GM12878 (cell line): ENCODE results near the gene HSPBP1.

Experiments used
- EZH2 ChIP-seq: IDR thresholded peaks from 2 replicates; pipeline ENCODE4 v1.6.1; 2012; ENCODE audit warnings: low read depth, mild to moderate bottlenecking, control low read depth, inconsistent platforms, low read length, borderline replicate concordance; ENCODE audit not compliant: control insufficient read depth
- POLR2A ChIP-seq: IDR thresholded peaks from 2 replicates; pipeline ENCODE4 v1.6.1; 2011; ENCODE audit warnings: low read depth, mild to moderate bottlenecking, low read length
- TF ChIP-seq, protein P1 (sequence below), 3 experiments: IDR thresholded peaks in 2 of 3; conservative IDR thresholded peaks in 1 of 3; 2 replicates each; pipeline ENCODE4 v1.5.1; 2011; ENCODE audit warnings: low read depth in 3 of 3, low read length in 3 of 3, mild to moderate bottlenecking in 3 of 3, control low read depth in 2 of 3, moderate library complexity in 2 of 3, inconsistent platforms in 1 of 3, mixed read lengths in 1 of 3; ENCODE audit not compliant: control insufficient read depth in 2 of 3, insufficient read depth in 1 of 3; ENCODE audit errors: extremely low read depth in 1 of 3

DNA sequence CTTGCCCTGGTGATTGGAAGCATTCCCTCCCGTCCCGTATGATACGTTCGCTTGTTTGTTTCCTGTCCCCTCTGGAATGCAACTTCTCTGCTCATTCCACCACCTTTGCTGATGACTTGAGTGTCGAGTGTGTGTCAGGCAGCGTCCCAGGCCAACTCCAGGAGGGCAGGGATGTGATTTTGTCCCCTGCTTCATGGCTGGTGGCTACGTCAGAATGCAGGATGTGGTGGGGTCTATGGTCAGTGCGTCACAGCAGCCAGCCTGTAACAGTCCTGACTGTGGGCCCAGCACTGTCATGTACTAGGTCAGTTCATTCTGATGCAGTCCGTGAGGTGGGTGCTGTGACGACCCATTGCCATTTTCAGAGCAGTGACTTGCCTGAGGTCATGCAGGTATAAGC, 20.1 kb upstream of the HSPBP1 start:
- TF ChIP-seq, protein P1, sequence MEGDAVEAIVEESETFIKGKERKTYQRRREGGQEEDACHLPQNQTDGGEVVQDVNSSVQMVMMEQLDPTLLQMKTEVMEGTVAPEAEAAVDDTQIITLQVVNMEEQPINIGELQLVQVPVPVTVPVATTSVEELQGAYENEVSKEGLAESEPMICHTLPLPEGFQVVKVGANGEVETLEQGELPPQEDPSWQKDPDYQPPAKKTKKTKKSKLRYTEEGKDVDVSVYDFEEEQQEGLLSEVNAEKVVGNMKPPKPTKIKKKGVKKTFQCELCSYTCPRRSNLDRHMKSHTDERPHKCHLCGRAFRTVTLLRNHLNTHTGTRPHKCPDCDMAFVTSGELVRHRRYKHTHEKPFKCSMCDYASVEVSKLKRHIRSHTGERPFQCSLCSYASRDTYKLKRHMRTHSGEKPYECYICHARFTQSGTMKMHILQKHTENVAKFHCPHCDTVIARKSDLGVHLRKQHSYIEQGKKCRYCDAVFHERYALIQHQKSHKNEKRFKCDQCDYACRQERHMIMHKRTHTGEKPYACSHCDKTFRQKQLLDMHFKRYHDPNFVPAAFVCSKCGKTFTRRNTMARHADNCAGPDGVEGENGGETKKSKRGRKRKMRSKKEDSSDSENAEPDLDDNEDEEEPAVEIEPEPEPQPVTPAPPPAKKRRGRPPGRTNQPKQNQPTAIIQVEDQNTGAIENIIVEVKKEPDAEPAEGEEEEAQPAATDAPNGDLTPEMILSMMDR (IDR thresholded peaks at IDR 0.05 in 2 of 3, conservative IDR thresholded peaks at IDR 0.05 in 1 of 3; ENCODE audit: control insufficient read depth in 2 of 3, extremely low read depth in 1 of 3, insufficient read depth in 1 of 3, low read depth in 3 of 3, low read length in 3 of 3): no peak
- no peak for TF ChIP-seq EZH2
- no peak for TF ChIP-seq POLR2A
